SK-N-SH (cell line): ENCODE data around the gene OSBPL5. TPM values are rescaled to one million over a fixed set of nuclear protein-coding genes. Genes with fewer than 3 reads are reported as not detected.

Experiments
- CTCF ChIA-PET: fragments of 300-600, 350-600 bp; formaldehyde crosslinking; extraction: SDS; loops from one replicate; lab custom pipeline; 2021; lab: Yijun Ruan, JAX
- POLR2A ChIA-PET: fragments of 350-600 bp; sonication (Branson Sonifier 250); formaldehyde crosslinking; extraction: SDS; loops from one replicate; lab custom pipeline; 2020; ENCODE audit warnings: antibody characterized with exemption, inconsistent platforms; lab: Yijun Ruan, JAX
- DNase-seq: peaks from one replicate; pipeline ENCODE4 v3.0.0; 2012
- H2AFZ ChIP-seq: fragments of 200-600 bp; sonication (generic); 2 replicates; pipeline ENCODE4 v1.8.1; 2016; ENCODE audit warnings: antibody characterized with exemption, mild to moderate bottlenecking, low read depth
- H3F3A ChIP-seq: fragments of 200-600 bp; sonication (generic); replicated peaks from 2 replicates; pipeline ENCODE3; 2016; ENCODE audit warnings: antibody characterized with exemption, mild to moderate bottlenecking; ENCODE audit not compliant: insufficient read depth
- H3K27ac ChIP-seq, 2 experiments: fragments of 200-500 bp in 1 of 2; fragments of 200-600 bp in 1 of 2; sonication (Bioruptor generic) in 1 of 2; sonication (generic), shearing (Covaris generic) in 1 of 2; 2 replicates each; pipeline versions ENCODE4 v1.5.1 to v1.6.1; 2014 to 2016; ENCODE audit warnings: low read depth in 2 of 2, inconsistent platforms in 1 of 2, low read length in 1 of 2, mild to moderate bottlenecking in 1 of 2, mixed read lengths in 1 of 2
- H3K27me3 ChIP-seq: fragments of 200-600 bp; sonication (generic), shearing (Covaris generic); 2 replicates; pipeline ENCODE4 v1.6.1; 2016; ENCODE audit warnings: mixed run types; ENCODE audit not compliant: insufficient read depth
- H3K36me3 ChIP-seq, 2 experiments: fragments of 200-500 bp in 1 of 2; fragments of 200-600 bp in 1 of 2; sonication (Bioruptor generic) in 1 of 2; sonication (generic) in 1 of 2; replicated peaks in 1 of 2; 2 replicates each; pipeline versions ENCODE3 to v1.5.1; 2014 to 2016; ENCODE audit warnings: low read length in 1 of 2, mild to moderate bottlenecking in 1 of 2; ENCODE audit not compliant: insufficient read depth in 2 of 2, control insufficient read depth in 1 of 2
- H3K4me1 ChIP-seq, 2 experiments: fragments of 200-500 bp in 1 of 2; fragments of 200-600 bp in 1 of 2; sonication (Bioruptor generic) in 1 of 2; sonication (generic), shearing (Covaris generic) in 1 of 2; 2 replicates each; pipeline versions ENCODE4 v1.5.1 to v1.6.1; 2014 to 2016; ENCODE audit warnings: low read depth in 1 of 2, low read length in 1 of 2, mixed run types in 1 of 2; ENCODE audit not compliant: insufficient read depth in 2 of 2, control insufficient read depth in 1 of 2
- H3K4me2 ChIP-seq: fragments of 200-600 bp; sonication (generic), shearing (Covaris generic); 2 replicates; pipeline ENCODE4 v1.6.1; 2017; ENCODE audit warnings: mixed run types
- H3K4me3 ChIP-seq, 2 experiments: fragments of 200-500 bp in 1 of 2; fragments of 200-600 bp in 1 of 2; sonication (Bioruptor generic) in 1 of 2; sonication (generic), shearing (Covaris generic) in 1 of 2; 2 replicates each; pipeline versions ENCODE4 v1.5.1 to v1.8.1; 2014 to 2016; ENCODE audit warnings: low read depth in 2 of 2, inconsistent platforms in 1 of 2, low read length in 1 of 2, mild to moderate bottlenecking in 1 of 2, mixed read lengths in 1 of 2, moderate library complexity in 1 of 2
- H3K79me2 ChIP-seq: fragments of 200-600 bp; sonication (generic); 2 replicates; pipeline ENCODE4 v1.8.1; 2017; ENCODE audit warnings: mild to moderate bottlenecking; ENCODE audit not compliant: insufficient read depth
- H3K9ac ChIP-seq: fragments of 200-600 bp; sonication (generic); 2 replicates; pipeline ENCODE4 v1.6.1; 2017; ENCODE audit warnings: mixed run types
- H3K9me2 ChIP-seq: fragments of 200-600 bp; sonication (generic); 2 replicates; pipeline ENCODE4 v1.6.1; 2017; ENCODE audit warnings: mixed run types
- H3K9me3 ChIP-seq: fragments of 200-600 bp; sonication (generic); 2 replicates; pipeline ENCODE4 v1.6.1; 2017; ENCODE audit warnings: mixed run types, mild to moderate bottlenecking, moderate library complexity
- H4K20me1 ChIP-seq: fragments of 200-600 bp; sonication (generic); 2 replicates; pipeline ENCODE4 v1.6.1; 2017; ENCODE audit warnings: mild to moderate bottlenecking, mixed run types; ENCODE audit not compliant: insufficient read depth
- ELF1 ChIP-seq: IDR thresholded peaks from 2 replicates; pipeline ENCODE4 v1.4.0; 2012
- EP300 ChIP-seq, 2 experiments: IDR thresholded peaks; 2 replicates each; pipeline versions ENCODE4 v1.4.0 to v1.6.1; 2012; ENCODE audit warnings: borderline replicate concordance in 1 of 2, low read depth in 1 of 2, low read length in 1 of 2
- EZH2phosphoT487 ChIP-seq: fragments of 200-600 bp; sonication (generic); IDR thresholded peaks from 2 replicates; pipeline ENCODE4 v1.6.1; 2017; ENCODE audit warnings: low read depth, mixed run types, mild to moderate bottlenecking, antibody characterized with exemption, moderate library complexity, borderline replicate concordance
- FOXJ3 ChIP-seq: sonication (generic); formaldehyde crosslinking; IDR thresholded peaks from 2 replicates; pipeline ENCODE4 v1.5.1; 2020; ENCODE audit warnings: mild to moderate bottlenecking, missing genetic modification reagents
- GABPA ChIP-seq: IDR thresholded peaks from 2 replicates; pipeline ENCODE4 v1.4.0; 2012; ENCODE audit warnings: low read depth, mild to moderate bottlenecking
- GATA2 ChIP-seq: sonication (generic); formaldehyde crosslinking; IDR thresholded peaks from 2 replicates; pipeline ENCODE4 v1.5.0; 2020; ENCODE audit warnings: mild to moderate bottlenecking, missing genetic modification reagents
- IRF3 ChIP-seq: fragments of 150-350 bp; IDR thresholded peaks from 2 replicates; pipeline ENCODE4 v1.6.1; 2016; ENCODE audit warnings: mild to moderate bottlenecking, low read depth, low read length
- MAX ChIP-seq: IDR thresholded peaks from 2 replicates; pipeline ENCODE4 v1.4.0; 2012; ENCODE audit warnings: low read depth
- MEF2A ChIP-seq: IDR thresholded peaks from 2 replicates; pipeline ENCODE4 v1.4.0; 2012; ENCODE audit warnings: low read depth, borderline replicate concordance
- MXI1 ChIP-seq: IDR thresholded peaks from 2 replicates; pipeline ENCODE4 v1.6.1; 2012; ENCODE audit warnings: mild to moderate bottlenecking, low read depth, low read length, improper control_type of control experiment
- NFIC ChIP-seq: IDR thresholded peaks from 2 replicates; pipeline ENCODE4 v1.4.0; 2012; ENCODE audit warnings: borderline replicate concordance
- NRF1 ChIP-seq: IDR thresholded peaks from 2 replicates; pipeline ENCODE4 v1.6.1; 2012; ENCODE audit warnings: low read depth, mild to moderate bottlenecking, low read length
- RCOR1 ChIP-seq: fragments of 150-350 bp; IDR thresholded peaks from 2 replicates; pipeline ENCODE4 v1.6.1; 2017; ENCODE audit warnings: antibody characterized with exemption, low read length
- REST ChIP-seq: IDR thresholded peaks from 2 replicates; pipeline ENCODE4 v1.6.1; 2012; ENCODE audit warnings: mild to moderate bottlenecking, low read depth, low read length, moderate library complexity
- RFX5 ChIP-seq: IDR thresholded peaks from 2 replicates; pipeline ENCODE4 v1.6.1; 2012; ENCODE audit warnings: mild to moderate bottlenecking, improper control_type of control experiment, low read length
- SIN3A ChIP-seq: IDR thresholded peaks from 2 replicates; pipeline ENCODE4 v1.6.1; 2012; ENCODE audit warnings: low read depth, mild to moderate bottlenecking, low read length, moderate library complexity, borderline replicate concordance
- TEAD4 ChIP-seq: IDR thresholded peaks from 2 replicates; pipeline ENCODE4 v1.4.0; 2012; ENCODE audit warnings: mild to moderate bottlenecking, borderline replicate concordance; ENCODE audit not compliant: insufficient read depth
- ZBTB33 ChIP-seq: IDR thresholded peaks from 2 replicates; pipeline ENCODE4 v1.4.0; 2012; ENCODE audit warnings: low read depth, borderline replicate concordance
- WGBS: methylation state at CpG from one replicate; pipeline ENCODE4 v1.1.6; 2017; ENCODE audit warnings: low lambda C conversion rate; 5-methylcytosine and 5-hydroxymethylcytosine counted together
- polyA plus RNA-seq, 3 experiments: library from polyadenylated mRNA; depleted of rRNA; stranded (reverse); fragments of >200 nt; gene quantifications; 2 replicates each; pipeline ENCODE4 v1.2.3, GENCODE V29; 2012

OSBPL5 gene
- polyA plus RNA-seq, 1 of the 3 experiments (the other 2 are of a cell fraction) = 10.9 TPM

GRCh38 chr11:3043315-3043871 lies 121.7 kb downstream of the OSBPL5 start (continued):
- TF ChIP-seq ZBTB33 = no peak

- no peak for DNase-seq
- Histone ChIP-seq H3K4me3 (no peak overlapping the region), H3K79me2 (peaks cover 68% of the 10 kb centered on the region), H3K9me2 (no peaks in the 10 kb centered on the region), H3K9ac (no peak overlapping the region), H4K20me1 (peaks cover 76% of the 10 kb centered on the region), H3K27ac (peak overlapping the region; percentile 35 to 36; a peak in 2 of 4 replicates), H3K27me3 (no peaks in the 10 kb centered on the region), H3F3A (peaks cover 12% of the 10 kb centered on the region), H3K4me1 (peaks cover 7 to 20% of the 10 kb centered on the region in 2 experiments; a peak in 3 of 4 replicates), H3K4me2 (peak overlapping the region; percentile 44; the same call in 1 of the 2 replicates), H3K9me3 (no peaks in the 10 kb centered on the region), H3K36me3 (peaks cover 25 to 68% of the 10 kb centered on the region in 2 experiments), H2AFZ (no peak overlapping the region)
- WGBS = 92% methylated on average over 8 of the region's 11 CpGs
- ChIA-PET POLR2A (interaction anchor here (0.6 kb wide), 1 partner anchor 20 kb away, joined by 3 read pairs; no protein-coding TSS in a partner anchor), CTCF (interaction anchor here (0.8 to 23.7 kb wide), 4 partner anchors 21 to 49 kb away, joined by 3 to 403 read pairs (median 3); no protein-coding TSS in a partner anchor)
- TF ChIP-seq FOXJ3 (no peak), MAX (no peak), MEF2A (no peak), SIN3A (no peak), REST (no peak), RCOR1 (no peak), RFX5 (no peak), EP300 (IDR thresholded peaks at IDR 0.05; ENCODE audit: borderline replicate concordance in 1 of 2, low read depth in 1 of 2, low read length in 1 of 2) (no peak), GATA2 (no peak), IRF3 (no peak), NFIC (no peak), ZBTB33 (no peak), ELF1 (no peak), TEAD4 (no peak), NRF1 (no peak), MXI1 (no peak), EZH2phosphoT487 (no peak), GABPA (no peak)
These were observed 122.4 kb downstream of the OSBPL5 start for GRCh38 chr11:3042496-3043314.
